GM19438 (cell line): ENCODE measurements around the gene SLC38A10.

Experiments
- ATAC-seq: cut with Tn5 transposase; IDR thresholded peaks from one replicate; pipeline ENCODE4 v1.9.1; 2021; ENCODE audit warnings: low read depth; ENCODE audit not compliant: unreplicated experiment

SLC38A10 gene

DNA sequence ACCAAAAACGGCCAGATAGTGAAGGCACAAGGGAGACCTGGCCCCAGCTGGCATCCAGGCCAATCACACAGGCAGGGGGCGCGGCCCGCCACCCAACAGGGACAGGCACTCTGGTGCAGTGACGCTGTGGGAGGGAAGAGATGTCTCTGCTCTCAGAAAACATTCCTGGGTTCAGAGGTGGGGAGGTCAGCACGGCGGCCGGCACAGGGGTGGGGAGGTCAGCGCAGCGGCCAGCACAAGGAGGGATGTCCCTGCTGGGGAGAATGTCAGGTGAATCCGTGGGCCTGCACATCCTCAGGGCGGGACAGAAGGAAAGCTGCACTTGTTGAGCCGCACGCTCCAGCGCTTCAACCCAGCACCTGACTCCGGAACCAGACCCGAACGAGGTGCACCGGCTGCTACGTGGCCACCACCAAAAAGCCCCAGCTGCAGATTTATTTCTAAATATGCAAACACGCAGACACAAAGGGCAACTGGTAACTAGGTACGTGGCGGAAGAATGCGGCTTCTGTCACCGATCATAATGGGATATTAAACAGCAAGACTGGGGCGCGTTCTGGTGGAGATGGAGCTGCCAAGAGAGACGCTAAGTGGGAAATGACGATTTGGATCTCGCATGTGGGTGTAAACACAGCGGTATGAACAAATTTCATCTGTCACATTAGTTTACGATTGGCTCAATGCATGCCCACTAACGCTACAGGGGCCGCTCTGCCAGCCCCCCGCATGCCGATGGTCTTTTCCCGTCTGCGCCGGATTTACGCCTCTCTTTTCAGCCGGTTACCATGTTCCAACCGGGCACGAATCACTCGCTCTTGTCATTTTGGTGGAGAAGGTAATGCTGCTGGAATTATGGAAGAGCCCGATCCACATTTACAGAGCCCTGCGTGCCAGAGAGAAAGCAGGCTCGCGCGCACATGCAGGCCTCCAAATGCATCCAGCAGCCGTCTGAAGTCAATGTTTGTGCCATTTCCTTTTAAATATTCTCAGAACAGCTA lies 15.5 kb downstream of the SLC38A10 start:
- ATAC-seq = no peak

DNA sequence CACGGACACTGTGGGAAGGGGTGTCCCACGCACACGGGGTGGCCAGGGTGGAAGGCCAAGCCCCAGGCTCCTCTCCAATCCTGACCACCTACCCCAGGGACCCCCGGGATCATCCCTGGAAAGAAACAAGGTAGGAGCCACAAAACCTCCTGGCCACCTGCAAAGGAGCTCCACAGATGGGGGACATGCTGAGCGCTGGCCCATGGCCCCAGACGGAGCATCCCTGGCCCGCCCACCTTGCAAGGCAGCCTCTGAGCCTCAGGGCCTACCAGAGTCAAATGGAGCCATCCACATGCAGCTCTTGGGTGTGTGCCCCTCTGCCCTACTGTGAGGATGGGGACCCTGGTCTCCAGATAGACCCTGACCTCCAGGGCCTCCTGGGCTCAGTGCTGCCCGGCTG lies 16.3 kb downstream of the SLC38A10 start:
- no peak for ATAC-seq

DNA sequence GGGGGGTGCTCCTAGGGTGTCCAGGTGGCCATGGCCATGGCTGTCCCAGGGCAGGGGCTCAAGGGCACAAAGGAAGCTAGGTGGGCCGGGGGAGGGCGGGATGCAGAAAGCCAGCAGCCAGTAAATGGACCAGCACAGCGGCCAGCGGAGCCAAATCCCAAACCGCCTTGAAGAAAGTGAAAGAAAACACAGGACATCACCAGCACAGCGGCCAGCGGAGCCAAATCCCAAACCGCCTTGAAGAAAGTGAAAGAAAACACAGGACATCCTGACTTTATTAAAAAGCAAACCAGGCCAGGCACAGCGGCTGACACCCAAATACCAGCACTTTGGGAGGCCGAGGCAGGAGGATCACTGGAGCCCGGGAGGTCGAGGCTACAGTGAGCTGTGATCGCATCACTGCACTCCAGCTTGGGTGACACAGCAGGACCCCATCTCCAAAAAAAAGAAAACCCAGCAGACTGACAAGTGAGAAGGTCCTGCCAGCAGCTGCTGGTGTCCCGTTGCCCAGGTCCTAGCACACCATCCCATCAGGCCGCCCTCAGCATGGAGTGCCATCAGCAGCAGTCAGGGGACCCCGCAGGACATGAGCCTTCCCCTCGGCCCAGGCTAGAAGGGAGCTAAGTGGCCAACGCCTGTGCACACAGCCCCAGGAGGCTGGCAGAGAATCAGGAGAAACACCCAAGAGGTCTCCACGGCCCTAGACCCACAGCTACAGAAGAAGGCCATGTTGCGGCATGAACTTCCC lies 17.0 kb downstream of the SLC38A10 start:
- no peak for ATAC-seq

DNA sequence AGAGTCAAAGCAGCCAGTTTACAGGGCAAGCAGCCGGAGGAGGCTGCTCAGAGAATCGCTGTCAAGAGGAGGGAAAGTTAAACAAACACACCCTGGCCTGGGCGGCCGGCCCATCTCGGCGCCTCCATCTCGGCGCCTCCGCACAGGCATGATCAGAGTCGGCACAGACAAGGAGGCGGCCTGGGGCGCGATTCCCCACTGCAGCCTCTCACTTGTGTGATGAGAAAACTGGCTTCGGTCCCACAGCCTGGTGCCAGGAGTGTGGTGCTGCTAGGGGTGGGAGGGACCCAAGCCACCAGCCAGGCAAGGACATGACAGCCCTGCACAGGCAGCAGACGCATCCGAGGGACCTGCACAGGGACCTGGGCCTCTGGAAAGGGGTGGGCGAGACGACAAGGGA lies 17.7 kb downstream of the SLC38A10 start:
- no peak for ATAC-seq

DNA sequence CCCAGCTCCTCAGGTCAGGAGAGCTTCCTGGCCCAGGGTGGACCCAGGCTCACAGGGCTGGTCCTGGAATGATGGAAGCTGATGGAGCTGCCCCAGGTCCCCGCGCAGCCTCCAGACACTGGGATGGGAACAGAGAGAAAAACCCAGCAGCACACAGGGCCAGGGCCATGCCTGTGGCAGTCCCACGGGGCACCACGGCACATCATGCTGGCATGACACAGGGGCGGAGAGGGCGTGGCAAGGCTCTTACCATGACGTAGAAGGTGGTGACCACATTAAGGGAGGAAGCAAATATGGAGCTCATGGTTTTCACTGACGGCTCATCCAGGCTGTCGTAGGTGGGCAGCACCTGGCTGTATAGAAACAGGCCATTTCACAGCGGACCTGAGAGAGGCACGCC lies 18.3 kb downstream of the SLC38A10 start:
- ATAC-seq = no peak

DNA sequence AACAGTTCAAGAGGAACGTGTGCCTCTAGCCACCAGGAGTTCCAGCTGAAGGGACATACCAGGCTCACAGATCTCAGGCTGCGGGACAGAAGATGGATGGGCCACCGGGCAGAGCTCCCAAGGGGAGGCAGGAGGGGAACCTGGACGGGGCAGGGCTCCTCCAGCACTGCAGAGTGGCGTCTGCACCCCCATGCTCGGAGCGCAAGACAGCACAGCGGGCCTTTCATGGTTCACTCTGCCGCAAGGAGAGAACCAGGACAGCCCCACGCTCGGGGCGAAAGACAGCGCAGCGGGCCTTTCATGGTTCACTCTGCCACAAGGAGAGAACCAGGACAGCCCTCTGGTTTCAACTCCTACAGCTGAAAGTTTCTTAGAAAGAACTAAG lies 20.6 kb downstream of the SLC38A10 start:
- no peak for ATAC-seq

DNA sequence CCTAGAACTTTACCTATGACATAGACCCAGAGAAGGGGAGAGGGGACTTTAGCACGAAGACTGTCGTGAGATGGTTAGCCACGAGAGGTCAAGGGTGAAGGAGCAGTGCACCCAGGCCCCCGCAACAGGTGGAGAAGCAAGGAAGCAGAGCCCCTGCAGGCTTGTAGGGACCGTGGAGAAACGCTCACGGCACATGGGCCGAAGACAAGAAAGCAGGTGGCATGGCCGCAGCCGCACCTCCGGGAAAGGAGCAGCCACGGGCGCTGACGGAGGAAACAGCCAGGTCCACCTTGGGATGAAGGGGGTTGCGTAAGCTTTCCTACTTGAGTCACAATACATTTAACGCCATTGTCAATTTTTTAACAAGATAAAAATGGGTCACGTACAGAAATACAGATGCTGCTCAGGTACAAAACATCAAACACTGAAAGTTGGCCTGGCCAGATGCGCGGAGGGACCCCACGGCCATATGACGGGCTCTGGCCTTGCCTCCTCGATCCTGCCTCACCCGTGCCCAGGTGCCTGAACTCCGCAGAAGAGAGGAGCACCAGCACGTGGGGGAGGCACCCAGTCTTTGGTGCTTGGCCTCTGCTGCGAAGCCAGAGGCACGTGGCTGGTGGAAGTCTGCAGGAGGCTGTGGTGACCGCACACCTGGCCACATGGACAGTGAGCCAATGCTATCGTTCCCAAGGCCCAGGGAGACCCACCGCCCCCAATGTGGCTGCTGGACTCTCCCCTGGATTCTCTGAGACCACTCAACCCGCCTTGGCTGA lies 21.2 kb downstream of the SLC38A10 start:
- no peak for ATAC-seq

DNA sequence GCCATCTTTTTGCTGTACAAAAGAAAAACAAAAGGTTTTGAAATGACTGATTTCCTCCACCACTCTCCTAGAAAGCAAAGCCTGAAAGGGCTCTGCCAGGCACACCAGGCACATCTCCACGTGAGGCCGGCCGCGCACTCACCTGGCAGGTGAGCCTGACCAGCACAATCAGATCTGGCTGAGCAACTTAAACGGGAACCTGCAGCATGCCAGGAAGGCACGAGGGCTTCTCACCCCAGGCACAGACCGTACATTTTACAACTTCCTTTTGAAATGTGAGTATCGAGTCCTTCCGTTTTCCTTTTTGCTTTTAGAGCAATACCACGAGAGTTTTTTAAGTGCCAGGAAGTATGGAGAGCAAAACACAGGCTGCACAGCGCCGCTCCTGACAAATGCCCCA lies 22.5 kb downstream of the SLC38A10 start:
- ATAC-seq = no peak

DNA sequence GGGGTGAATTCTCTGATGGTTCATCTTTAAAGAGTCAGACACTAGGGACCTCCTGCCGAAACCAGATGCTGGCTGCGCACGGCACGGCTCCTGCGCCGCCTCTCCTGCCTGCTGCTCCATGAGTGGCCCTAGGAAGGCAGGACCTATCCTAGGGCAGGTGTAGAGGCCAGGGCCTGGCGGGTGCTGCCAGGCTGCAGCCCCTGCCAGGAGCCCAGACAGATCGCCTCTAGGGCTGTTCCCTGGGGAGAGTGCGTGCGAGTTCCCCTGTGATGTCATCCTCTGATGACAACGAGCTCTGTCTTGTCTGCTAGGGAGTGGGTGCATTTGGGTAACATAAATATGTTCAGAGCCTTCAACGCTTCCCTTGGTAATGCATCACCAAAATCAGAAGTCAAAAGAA lies 23.9 kb downstream of the SLC38A10 start:
- no peak for ATAC-seq

DNA sequence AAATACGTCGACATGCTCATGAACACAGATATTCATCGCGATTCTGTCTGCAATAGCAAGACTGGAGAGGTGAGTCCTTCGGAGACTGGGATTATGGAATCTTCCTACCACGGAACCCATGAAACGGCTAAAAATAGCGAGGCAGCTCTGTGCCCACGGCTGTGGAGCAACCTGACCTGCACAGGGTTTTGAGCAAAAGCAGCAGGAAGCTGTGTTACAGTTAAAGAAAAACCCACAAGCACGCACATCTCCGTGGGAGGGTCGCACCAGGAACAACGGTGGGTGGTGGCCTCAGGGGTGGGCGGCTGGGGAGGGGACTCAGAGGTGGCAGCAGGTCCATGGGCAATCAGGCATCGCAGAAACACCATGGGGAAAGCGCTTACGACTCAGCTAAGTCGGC lies 24.8 kb downstream of the SLC38A10 start:
- no peak for ATAC-seq

DNA sequence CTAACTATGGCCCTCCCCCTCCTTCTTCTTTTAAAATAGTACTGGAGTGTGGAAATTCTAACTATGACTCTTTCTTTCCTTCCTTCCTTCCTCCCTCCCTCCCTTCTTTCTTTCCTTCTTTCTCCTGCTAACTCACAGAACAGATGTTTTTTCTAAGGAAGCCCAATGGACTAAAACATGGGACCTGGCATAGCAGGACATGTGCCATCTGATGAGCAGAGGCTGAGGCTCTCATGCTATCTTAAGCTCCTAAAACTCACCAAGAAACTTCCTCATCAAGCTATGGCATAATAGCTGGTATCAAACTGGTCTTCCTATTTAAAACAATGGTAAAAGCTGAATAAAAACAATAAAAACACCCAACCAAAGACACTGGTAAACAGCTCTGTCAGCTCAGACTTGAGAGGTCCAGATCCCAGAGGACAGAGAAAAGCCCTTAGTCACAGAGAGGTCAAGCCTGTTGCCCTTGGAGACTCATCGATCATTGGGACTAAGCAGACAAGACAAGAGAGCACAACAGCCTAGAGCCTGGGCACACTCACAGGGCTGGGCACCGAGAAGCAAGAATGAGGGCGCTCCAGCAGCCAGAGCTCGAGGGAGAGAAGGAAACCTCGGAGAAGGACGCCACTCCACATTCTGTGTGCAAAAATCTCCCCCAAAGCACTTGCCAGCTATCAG lies 27.6 kb downstream of the SLC38A10 start:
- ATAC-seq = no peak

DNA sequence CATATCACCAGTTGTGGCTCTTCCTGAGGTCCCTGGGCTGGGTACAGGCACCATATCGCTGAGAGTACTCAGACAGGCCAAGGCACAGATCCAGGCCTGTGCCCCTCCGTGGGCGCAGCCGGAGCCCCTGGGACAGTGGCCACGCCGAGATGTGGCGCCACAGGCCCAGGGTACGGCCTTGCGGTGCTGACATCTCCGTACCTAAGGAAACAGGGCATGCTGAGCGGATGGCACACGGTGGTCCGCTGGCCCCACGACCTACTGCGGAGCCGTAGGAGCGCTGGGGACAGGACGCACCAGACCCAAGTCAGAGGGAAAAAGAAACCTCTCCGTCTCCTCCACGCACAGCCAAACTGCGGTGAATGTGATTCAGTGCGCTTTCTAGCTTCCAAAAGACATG lies 29.5 kb downstream of the SLC38A10 start:
- ATAC-seq = no peak

DNA sequence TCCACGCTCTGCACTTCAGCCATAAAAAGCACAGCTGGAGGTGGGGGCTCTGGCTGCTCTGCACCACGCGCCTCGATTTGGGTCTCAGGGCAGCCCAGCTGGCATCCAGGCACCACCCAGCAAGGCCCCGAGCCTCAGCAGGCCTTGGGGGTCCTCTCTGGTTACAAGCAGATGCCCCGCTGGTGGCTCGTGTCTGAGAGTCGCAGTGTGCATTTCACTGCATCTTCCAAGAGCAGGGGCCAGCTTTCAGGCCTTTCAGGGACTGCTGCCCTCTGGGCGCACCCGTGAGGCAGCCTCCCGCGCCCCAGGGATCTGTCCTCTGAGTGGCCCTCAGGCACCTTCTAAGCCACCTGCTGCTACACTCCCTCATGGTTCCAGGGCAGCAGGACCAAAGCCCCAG lies 30.5 kb downstream of the SLC38A10 start:
- no peak for ATAC-seq

DNA sequence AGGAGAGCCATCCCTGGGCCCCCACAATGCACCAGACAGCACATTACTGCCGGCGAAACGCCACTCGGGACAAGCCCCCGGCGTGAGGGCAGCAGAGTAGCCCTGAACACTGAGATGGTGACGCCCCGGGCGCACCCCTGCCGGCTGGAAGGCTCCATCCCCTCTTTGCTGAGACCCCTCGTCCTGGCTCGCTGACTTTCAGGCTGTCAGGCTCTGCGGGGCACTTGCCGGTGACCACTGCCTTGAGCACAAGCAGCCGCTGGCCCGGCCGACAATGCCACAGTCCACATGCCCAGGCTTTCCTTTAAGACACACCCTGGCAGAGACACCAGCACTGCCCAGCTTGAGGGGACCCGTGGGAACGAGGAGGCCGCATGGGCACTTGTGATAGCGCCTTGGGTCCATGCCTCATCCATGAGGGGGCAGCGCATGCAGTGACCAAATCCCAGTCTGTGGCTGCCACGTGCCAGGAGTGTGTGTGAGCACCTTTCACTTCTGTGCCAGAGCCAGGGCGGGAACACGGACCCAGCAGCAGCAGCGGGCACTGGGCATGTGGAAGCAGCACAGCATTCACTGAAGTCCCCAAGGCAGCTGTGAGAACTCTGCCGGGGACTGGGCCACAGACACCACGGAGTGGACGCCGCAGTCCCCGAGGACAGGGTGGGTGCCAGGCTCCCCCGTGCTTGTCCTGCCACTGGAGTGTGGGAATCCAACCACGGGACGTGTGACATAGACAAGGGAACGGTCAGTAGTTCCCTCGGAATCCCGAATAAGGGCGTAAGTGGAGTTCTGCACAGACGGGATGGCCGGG lies 31.5 kb downstream of the SLC38A10 start:
- ATAC-seq = no peak

DNA sequence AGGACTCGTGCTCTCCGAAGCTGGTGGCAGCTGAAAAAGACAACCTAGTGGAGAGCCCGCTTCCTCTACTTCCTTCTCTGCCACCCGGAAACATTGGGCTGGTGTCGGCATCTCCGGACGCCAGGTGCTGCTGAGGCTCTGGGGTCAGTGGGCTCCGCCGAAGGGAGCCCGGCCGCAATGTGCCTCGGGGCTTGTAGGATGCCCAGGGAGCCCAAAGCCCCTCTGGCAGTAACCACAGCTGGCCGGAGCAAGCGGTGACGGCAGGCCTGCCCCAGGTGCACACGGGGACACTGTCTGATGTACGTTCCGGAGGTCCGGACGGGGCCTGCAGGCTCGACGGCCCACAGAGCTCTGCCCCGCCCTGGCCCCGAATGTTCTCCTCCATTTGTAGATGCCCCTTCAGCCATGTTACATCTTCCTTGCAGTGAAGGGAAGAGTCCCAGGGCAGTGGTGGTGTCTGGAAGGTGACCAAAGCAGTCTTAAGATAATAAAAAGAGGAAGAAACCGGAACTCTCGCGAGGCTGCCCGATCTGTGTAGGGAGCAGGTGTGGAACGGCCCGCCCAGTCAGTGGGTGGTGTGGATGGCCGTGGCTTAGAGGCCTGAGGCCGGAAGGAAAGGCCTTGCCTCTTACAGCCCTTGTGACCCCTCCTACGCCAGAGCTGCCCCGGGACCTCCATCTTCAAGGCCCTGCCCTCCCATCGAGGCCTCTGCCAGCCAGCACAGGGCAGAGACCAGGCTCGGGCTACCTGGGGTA lies 33.3 kb downstream of the SLC38A10 start:
- ATAC-seq = no peak

DNA sequence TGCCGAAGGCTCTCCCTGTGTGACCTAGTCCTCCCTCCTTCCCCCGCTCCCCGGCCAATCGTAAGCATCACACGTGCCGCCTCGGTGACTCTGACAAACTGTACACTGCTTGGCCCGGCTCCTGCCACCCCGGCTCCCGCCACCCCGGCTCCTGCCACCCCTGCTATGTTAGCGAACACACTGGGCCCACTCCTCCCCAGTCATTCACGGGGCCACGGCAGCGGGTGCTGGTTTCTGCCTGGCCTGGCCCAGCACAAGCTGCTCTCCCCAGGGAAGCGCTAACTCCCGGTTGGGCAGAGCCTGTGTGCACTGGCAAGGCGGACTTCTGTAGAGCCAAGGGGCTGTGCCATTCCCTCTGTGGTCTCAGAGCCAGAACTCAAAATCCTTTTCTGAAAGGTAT lies 34.0 kb downstream of the SLC38A10 start:
- no peak for ATAC-seq

DNA sequence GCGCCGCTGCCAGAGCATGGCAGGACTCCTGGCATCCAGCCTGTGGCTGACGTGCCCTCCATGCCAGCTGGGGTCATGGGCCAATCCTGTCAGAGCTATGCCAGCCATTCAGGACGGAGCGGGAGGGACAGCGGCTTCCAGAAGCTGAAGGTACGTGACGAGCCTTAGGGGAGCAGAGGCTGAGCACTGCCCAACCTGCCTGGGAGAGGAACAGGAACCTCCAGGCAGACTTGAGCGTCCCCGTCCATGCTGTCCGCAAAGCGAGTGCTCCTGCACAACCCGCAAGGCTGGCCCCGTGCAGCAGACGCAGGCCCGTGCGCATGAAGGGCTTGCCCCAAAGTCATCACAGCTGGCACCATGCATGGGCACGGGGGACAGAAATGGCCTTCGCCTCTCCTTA lies 34.5 kb downstream of the SLC38A10 start:
- no peak for ATAC-seq

DNA sequence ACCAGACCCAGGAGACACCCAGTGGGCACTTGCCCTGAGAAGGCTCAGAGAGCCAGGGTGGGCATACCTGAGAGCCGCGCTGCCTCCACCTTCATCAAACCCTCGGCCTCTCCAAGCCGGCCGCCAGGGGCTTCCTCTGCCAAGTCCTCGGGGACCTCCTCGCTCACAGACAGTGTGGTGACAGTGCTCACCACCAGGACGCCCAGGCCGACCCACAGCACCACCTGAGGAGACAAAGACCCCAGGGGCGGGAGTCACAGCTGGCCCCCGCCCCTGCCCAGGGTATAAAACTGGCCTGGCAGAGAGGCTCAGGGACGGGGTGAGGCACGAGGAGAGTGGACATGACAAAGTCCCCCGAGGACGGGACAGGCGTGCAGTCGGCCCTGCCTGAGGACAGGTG lies 34.9 kb downstream of the SLC38A10 start:
- ATAC-seq = no peak

DNA sequence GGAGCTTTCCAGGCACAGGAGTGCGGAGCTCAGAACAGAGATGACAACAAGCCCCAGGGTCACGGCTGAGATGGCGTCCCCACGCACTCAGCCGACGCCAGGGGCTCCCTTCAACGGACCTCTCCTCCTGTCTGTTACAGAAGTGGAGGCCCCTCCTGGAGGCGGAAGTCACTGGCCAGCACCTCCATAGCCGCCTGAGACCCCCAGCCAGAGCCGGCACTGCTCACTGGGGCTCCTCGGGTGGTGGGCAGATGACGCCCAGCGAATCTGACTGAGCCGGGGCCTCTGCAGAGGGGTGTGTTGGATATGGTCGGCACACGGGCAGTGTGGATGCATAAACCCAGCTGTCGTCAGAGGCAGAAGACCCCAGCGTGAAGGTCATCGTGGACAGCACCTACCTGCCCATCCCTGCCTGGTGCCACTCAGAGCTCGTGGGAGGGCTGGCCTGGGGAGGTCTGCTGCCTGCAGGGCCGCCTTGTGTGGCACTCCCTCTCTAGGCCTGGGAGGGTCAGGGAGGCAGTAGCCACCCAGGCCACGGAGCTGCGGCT lies 36.0 kb downstream of the SLC38A10 start:
- no peak for ATAC-seq
